ENCODE data around the gene NAT14.

DNA sequence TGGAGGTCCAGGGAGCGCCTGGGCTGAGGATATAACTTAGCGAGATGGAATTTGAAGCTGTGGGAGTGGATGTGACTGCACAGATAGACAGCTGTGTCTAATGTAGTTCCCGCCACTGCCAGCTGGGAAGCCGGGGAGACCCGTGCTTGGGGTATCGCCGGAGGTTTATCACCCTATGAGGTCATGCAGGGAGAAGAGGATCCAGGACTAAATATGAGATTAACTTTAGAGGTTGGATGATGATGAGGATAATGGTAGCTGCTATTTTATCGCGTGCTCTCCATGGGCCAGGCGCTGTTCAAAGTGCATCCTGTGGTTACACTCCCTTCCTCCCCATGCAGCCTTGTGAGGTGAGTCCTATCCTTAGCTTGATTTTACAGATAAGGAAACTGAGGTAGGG, 23.1 kb downstream of the NAT14 start:
- TF ChIP-seq, protein P1, sequence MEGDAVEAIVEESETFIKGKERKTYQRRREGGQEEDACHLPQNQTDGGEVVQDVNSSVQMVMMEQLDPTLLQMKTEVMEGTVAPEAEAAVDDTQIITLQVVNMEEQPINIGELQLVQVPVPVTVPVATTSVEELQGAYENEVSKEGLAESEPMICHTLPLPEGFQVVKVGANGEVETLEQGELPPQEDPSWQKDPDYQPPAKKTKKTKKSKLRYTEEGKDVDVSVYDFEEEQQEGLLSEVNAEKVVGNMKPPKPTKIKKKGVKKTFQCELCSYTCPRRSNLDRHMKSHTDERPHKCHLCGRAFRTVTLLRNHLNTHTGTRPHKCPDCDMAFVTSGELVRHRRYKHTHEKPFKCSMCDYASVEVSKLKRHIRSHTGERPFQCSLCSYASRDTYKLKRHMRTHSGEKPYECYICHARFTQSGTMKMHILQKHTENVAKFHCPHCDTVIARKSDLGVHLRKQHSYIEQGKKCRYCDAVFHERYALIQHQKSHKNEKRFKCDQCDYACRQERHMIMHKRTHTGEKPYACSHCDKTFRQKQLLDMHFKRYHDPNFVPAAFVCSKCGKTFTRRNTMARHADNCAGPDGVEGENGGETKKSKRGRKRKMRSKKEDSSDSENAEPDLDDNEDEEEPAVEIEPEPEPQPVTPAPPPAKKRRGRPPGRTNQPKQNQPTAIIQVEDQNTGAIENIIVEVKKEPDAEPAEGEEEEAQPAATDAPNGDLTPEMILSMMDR (IDR thresholded peaks at IDR 0.05) = no peak
- no peak for TF ChIP-seq ZFX (IDR thresholded peaks at IDR 0.05; ENCODE audit: borderline replicate concordance)

Data from 22Rv1 (cell line).